Endothelial cell of umbilical vein (primary cell): ENCODE measurements around the gene P2RX1. TPM values are rescaled to one million over a fixed set of nuclear protein-coding genes. Genes with fewer than 3 reads are reported as not detected.

Experiments
- BruUV-seq: library from RNA; stranded (reverse); fragments of 400-500 nt; replicated peaks from 2 replicates; lab custom pipeline; 2021; lab: Mats Ljungman, UMichigan
- CTCF ChIA-PET: fragments of 300-600, 350-600 bp; sonication (Branson Sonifier 250); formaldehyde crosslinking; loops from one replicate; lab custom pipeline; 2021; ENCODE audit warnings: antibody characterized with exemption, inconsistent platforms; lab: Charles Lee
- POLR2A ChIA-PET: fragments of 300-600, 350-600 bp; sonication (Branson Sonifier 250); formaldehyde crosslinking; loops from one replicate; lab custom pipeline; 2021; ENCODE audit warnings: antibody characterized with exemption, inconsistent platforms; lab: Charles Lee
- DNase-seq: peaks from one replicate; pipeline ENCODE4 v3.0.0-alpha.2; 2011; ENCODE audit warnings: low read depth, low spot score
- FAIRE-seq: peaks from 2 replicates; lab custom pipeline; 2011; peaks lifted over from hg19 to GRCh38; lab: Jason Lieb, UNC
- H2AFZ ChIP-seq: 2 replicates; pipeline ENCODE4 v1.6.0; 2012; ENCODE audit warnings: low read depth, low read length, control low read depth, inconsistent platforms
- H3K27ac ChIP-seq: 2 replicates; pipeline ENCODE4 v1.5.1; 2011; ENCODE audit warnings: low read depth, mild to moderate bottlenecking, control low read depth, low read length, moderate library complexity; ENCODE audit not compliant: insufficient read depth
- H3K27me3 ChIP-seq, 2 experiments: 2 replicates each; pipeline versions ENCODE4 v1.6.0 to v1.6.1; 2011; ENCODE audit warnings: low read length in 2 of 2, mixed read lengths in 1 of 2; ENCODE audit not compliant: control insufficient read depth in 2 of 2, insufficient read depth in 2 of 2
- H3K36me3 ChIP-seq, 2 experiments: 2 replicates in 1 of 2; 3 replicates in 1 of 2; pipeline ENCODE4 v1.5.1; 2011; ENCODE audit warnings: low read length in 2 of 2, mild to moderate bottlenecking in 1 of 2, moderate library complexity in 1 of 2; ENCODE audit not compliant: control insufficient read depth in 2 of 2, insufficient read depth in 2 of 2; ENCODE audit errors: extremely low read depth in 1 of 2
- H3K4me1 ChIP-seq: 3 replicates; pipeline ENCODE4 v1.5.1; 2011; ENCODE audit warnings: mild to moderate bottlenecking, low read length; ENCODE audit not compliant: control insufficient read depth, insufficient read depth; ENCODE audit errors: extremely low read depth
- H3K4me2 ChIP-seq: 2 replicates; pipeline ENCODE4 v1.6.1; 2011; ENCODE audit warnings: low read length, control low read depth, mixed read lengths; ENCODE audit not compliant: insufficient read depth
- H3K4me3 ChIP-seq, 3 experiments: fragments of 200-600 bp in 1 of 3; sonication (generic), shearing (Covaris generic) in 1 of 3; replicated peaks in 1 of 3; 2 replicates each; pipeline ENCODE4 v1.5.1; 2011 to 2016; ENCODE audit warnings: control low read depth in 3 of 3, low read length in 3 of 3, mild to moderate bottlenecking in 2 of 3, inconsistent platforms in 1 of 3, low read depth in 1 of 3, moderate library complexity in 1 of 3; ENCODE audit not compliant: insufficient read depth in 1 of 3
- H3K79me2 ChIP-seq: 2 replicates; pipeline ENCODE4 v1.6.0; 2012; ENCODE audit warnings: low read length, inconsistent platforms; ENCODE audit not compliant: control insufficient read depth, insufficient read depth
- H3K9ac ChIP-seq: replicated peaks from 2 replicates; pipeline ENCODE3; 2011; ENCODE audit warnings: low read length, control low read depth; ENCODE audit not compliant: insufficient read depth; ENCODE audit errors: extremely low read depth
- H3K9me1 ChIP-seq: replicated peaks from 3 replicates; pipeline ENCODE4 v1.6.0; 2011; ENCODE audit warnings: mild to moderate bottlenecking, low read length; ENCODE audit not compliant: control insufficient read depth, insufficient read depth; ENCODE audit errors: extremely low read depth
- H3K9me3 ChIP-seq: replicated peaks from 2 replicates; pipeline ENCODE4 v1.5.1; 2012; ENCODE audit warnings: low read length, inconsistent platforms; ENCODE audit not compliant: control insufficient read depth, insufficient read depth
- H4K20me1 ChIP-seq: replicated peaks from 2 replicates; pipeline ENCODE3; 2011; ENCODE audit warnings: mild to moderate bottlenecking, low read length; ENCODE audit not compliant: control insufficient read depth, insufficient read depth; ENCODE audit errors: extremely low read depth
- EZH2 ChIP-seq: IDR thresholded peaks from 2 replicates; pipeline ENCODE4 v1.6.1; 2012; ENCODE audit warnings: borderline replicate concordance, low read depth, mild to moderate bottlenecking, moderate library complexity, low read length, inconsistent platforms; ENCODE audit not compliant: severe bottlenecking
- FOS ChIP-seq: IDR thresholded peaks from 2 replicates; pipeline ENCODE4 v1.6.1; 2011; ENCODE audit warnings: mild to moderate bottlenecking, low read length, moderate library complexity, borderline replicate concordance; ENCODE audit not compliant: insufficient read depth
- GATA2 ChIP-seq: IDR thresholded peaks from 2 replicates; pipeline ENCODE4 v1.7.0; 2011; ENCODE audit warnings: low read depth, mild to moderate bottlenecking, moderate library complexity, mixed read lengths, low read length; ENCODE audit not compliant: insufficient read length, insufficient read depth
- JUN ChIP-seq: IDR thresholded peaks from 2 replicates; pipeline ENCODE4 v1.6.1; 2011; ENCODE audit warnings: borderline replicate concordance, low read depth; ENCODE audit not compliant: insufficient read length, insufficient read depth
- MYC ChIP-seq: IDR thresholded peaks from one replicate; pipeline ENCODE4 v1.6.1; 2011; ENCODE audit warnings: mild to moderate bottlenecking, low read depth, low read length
- POLR2A ChIP-seq: IDR thresholded peaks from 2 replicates; pipeline ENCODE4 v1.6.1; 2012; ENCODE audit warnings: low read depth, mild to moderate bottlenecking, control low read depth, low read length
- POLR2AphosphoS5 ChIP-seq: IDR thresholded peaks from 2 replicates; pipeline ENCODE4 v1.6.1; 2012; ENCODE audit warnings: low read depth, mild to moderate bottlenecking, control low read depth, low read length, moderate library complexity; ENCODE audit not compliant: insufficient read depth
- dilution Hi-C: fragments of 300-500 bp; cut with MboI; formaldehyde crosslinking; loops from one replicate; pipeline ENCODE4 v1.15.0; 2019; ENCODE audit warnings: low sequenced_read_pairs; ENCODE audit not compliant: extremely low pct_ligation_motif_present
- intact Hi-C: fragments of 100-400 bp; cut with micrococcal nuclease; formaldehyde crosslinking; loops from one replicate; pipeline ENCODE4 v1.10.0; 2022
- polyA plus RNA-seq, 4 experiments: library from polyadenylated mRNA; depleted of rRNA in 3 of 4; stranded (reverse) in 3 of 4; unstranded in 1 of 4; fragments of >200 nt; gene quantifications; 2 replicates each; pipeline versions ENCODE4 v1.2.1 to v1.2.3, GENCODE V29; 2011 to 2012; ENCODE audit warnings: missing spikeins in 1 of 4
- total RNA-seq: library from RNA; stranded (reverse); gene quantifications from 2 replicates; pipeline ENCODE4 v1.2.3, GENCODE V29; 2021
- TF ChIP-seq, protein P1 (sequence below): IDR thresholded peaks from 2 replicates; pipeline ENCODE4 v1.6.1; 2011; ENCODE audit not compliant: insufficient read depth, insufficient read length
- TF ChIP-seq, protein P2 (sequence below), 2 donors: IDR thresholded peaks; 1 replicate in 1 of 2; 2 replicates in 1 of 2; pipeline ENCODE4 v1.5.1; 2011; ENCODE audit warnings: low read length in 2 of 2, mild to moderate bottlenecking in 2 of 2, moderate library complexity in 2 of 2, control low read depth in 1 of 2, inconsistent platforms in 1 of 2, low read depth in 1 of 2; ENCODE audit not compliant: insufficient read depth in 1 of 2; ENCODE audit errors: extremely low read depth in 1 of 2

P2RX1 gene
- total and polyA plus RNA-seq, 2 donors (not counting 3 experiments of a cell fraction or from before 2014, with no cell fraction given), result not detected

DNA sequence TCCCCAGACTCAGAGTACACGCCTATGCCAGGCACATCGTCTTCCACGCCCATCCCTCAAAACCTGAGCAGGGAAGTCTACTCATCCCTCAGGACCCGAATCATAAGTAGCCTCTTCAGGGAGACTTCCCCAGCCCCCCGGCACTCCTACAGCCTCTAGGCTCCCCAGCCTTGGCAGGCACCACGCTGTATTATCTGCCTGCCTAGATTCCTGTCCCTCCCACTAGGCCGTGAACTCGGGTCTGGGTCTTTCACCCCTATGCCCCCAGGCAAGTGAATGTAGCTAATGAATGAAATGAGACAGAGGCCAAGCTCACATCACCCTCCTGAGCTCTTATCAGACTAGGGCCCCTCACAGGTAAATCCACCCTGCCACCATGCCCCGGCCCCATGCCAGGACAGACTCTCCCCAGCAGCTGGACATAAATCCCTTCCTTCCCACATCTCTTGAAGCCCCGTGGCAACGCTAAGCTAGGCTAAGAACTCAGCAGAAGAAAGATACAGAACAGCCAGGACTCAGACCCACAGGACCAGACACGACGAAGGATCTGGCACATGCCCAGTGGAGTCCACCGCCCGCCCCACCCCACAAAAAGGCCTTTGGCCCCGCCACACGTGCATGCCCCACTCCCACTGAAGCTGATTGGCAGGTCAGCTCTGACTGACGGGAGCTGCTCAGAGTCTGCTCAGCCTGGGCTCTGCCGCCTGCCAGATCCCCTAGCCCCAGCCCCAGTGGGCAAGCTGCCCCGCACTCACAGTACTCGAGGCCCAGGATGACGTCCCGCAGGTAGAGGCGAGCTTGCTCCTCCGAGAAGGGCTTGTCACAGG, 36.5 kb downstream of the P2RX1 start:
- H3K4me2 ChIP-seq, result no peak overlapping the region
- TF ChIP-seq MYC (no peak), GATA2 (no peak), POLR2AphosphoS5 (no peak), POLR2A (no peak), FOS (no peak), JUN (no peak), EZH2 (no peak)
- TF ChIP-seq, protein P1, sequence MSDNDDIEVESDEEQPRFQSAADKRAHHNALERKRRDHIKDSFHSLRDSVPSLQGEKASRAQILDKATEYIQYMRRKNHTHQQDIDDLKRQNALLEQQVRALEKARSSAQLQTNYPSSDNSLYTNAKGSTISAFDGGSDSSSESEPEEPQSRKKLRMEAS, result no peak
- TF ChIP-seq, protein P2, sequence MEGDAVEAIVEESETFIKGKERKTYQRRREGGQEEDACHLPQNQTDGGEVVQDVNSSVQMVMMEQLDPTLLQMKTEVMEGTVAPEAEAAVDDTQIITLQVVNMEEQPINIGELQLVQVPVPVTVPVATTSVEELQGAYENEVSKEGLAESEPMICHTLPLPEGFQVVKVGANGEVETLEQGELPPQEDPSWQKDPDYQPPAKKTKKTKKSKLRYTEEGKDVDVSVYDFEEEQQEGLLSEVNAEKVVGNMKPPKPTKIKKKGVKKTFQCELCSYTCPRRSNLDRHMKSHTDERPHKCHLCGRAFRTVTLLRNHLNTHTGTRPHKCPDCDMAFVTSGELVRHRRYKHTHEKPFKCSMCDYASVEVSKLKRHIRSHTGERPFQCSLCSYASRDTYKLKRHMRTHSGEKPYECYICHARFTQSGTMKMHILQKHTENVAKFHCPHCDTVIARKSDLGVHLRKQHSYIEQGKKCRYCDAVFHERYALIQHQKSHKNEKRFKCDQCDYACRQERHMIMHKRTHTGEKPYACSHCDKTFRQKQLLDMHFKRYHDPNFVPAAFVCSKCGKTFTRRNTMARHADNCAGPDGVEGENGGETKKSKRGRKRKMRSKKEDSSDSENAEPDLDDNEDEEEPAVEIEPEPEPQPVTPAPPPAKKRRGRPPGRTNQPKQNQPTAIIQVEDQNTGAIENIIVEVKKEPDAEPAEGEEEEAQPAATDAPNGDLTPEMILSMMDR (IDR thresholded peaks at IDR 0.05; ENCODE audit: extremely low read depth in 1 of 2, insufficient read depth in 1 of 2, low read depth in 1 of 2, low read length in 2 of 2), result no peak
- no peaks in the 10 kb centered on the region for H3K27me3 ChIP-seq
- H3K27ac ChIP-seq, result no peak overlapping the region
- H3K36me3 ChIP-seq, result peaks cover 0 to 5% of the 10 kb centered on the region in 2 experiments
- H2AFZ ChIP-seq, result no peak overlapping the region
- no TSS peak for BruUV-seq
- H3K9me1 ChIP-seq, result no peaks in the 10 kb centered on the region
- FAIRE-seq, result no peak
- intact Hi-C loops, result no loop called here
- no peaks in the 10 kb centered on the region for H3K9me3 ChIP-seq
- ChIA-PET CTCF (interaction anchor here (0.7 to 1.5 kb wide), 3 partner anchors 13 to 144 kb away, joined by 3 to 6 read pairs (median 3); partner anchors contain the start of gene CAMKK1), POLR2A (no interaction called here)
- dilution Hi-C loops, result no loop called here
- H3K9ac ChIP-seq, result no peak overlapping the region
- no peak overlapping the region for H3K4me3 ChIP-seq
- DNase-seq, result no peak
- no peaks in the 10 kb centered on the region for H4K20me1 ChIP-seq
- no peaks in the 10 kb centered on the region for H3K79me2 ChIP-seq
- no peaks in the 10 kb centered on the region for H3K4me1 ChIP-seq
